ENCODE measurements around the gene CERT1. TPM values are rescaled to one million over a fixed set of nuclear protein-coding genes. Genes with fewer than 3 reads are reported as not detected.

CERT1 gene
- total and polyA plus RNA-seq, 2 donors (not counting 1 experiment from before 2014, with no cell fraction given) = 18.0 to 36.0 TPM

DNA sequence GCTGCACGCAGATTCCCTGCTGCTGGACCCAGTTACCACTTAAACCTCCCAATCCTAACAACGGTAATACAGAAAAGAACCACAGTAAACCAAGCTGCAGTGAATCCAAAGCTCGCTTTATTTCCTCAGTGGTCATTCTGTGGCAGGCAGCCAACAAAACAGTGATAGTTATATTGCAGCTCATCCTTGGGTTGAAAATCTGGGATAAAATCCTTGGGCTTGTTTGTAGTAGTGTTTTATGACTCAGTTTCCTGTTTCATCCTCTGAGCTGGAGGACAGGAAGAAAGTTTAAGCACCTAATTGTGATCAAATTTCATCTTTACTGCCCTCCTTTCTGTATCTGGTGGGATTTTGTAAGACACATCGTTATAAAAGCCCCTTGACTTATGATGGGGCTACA is 143.0 kb downstream of the CERT1 start:
- Histone ChIP-seq H4K20me1 (ENCODE audit: control insufficient read depth, extremely low read depth, insufficient read depth, low read length) (no peaks in the 10 kb centered on the region), H3K4me3 (replicated peaks in 1 of 4; ENCODE audit: control extremely low read depth in 1 of 4, insufficient read depth in 1 of 4, low read depth in 3 of 4, low read length in 4 of 4) (no peak overlapping the region), H3K4me1 (ENCODE audit: control insufficient read depth, extremely low read depth, insufficient read depth, low read length) (peaks cover 2% of the 10 kb centered on the region), H3K9ac (ENCODE audit: insufficient read depth, low read length) (no peak overlapping the region), H3K36me3 (ENCODE audit: control insufficient read depth, insufficient read depth, low read length) (no peaks in the 10 kb centered on the region), H3K9me3 (ENCODE audit: control insufficient read depth, insufficient read depth, low read depth, low read length) (no peaks in the 10 kb centered on the region), H3K27ac (ENCODE audit: insufficient read depth, low read length) (no peak overlapping the region), H3K79me2 (ENCODE audit: control insufficient read depth, insufficient read depth, low read length) (no peaks in the 10 kb centered on the region), H3K27me3 (ENCODE audit: control insufficient read depth, insufficient read depth, low read length) (no peaks in the 10 kb centered on the region), H3K4me2 (ENCODE audit: extremely low read depth, insufficient read depth, low read length) (no peak overlapping the region), H2AFZ (ENCODE audit: low read length) (no peak overlapping the region)
- TF ChIP-seq, protein P1, sequence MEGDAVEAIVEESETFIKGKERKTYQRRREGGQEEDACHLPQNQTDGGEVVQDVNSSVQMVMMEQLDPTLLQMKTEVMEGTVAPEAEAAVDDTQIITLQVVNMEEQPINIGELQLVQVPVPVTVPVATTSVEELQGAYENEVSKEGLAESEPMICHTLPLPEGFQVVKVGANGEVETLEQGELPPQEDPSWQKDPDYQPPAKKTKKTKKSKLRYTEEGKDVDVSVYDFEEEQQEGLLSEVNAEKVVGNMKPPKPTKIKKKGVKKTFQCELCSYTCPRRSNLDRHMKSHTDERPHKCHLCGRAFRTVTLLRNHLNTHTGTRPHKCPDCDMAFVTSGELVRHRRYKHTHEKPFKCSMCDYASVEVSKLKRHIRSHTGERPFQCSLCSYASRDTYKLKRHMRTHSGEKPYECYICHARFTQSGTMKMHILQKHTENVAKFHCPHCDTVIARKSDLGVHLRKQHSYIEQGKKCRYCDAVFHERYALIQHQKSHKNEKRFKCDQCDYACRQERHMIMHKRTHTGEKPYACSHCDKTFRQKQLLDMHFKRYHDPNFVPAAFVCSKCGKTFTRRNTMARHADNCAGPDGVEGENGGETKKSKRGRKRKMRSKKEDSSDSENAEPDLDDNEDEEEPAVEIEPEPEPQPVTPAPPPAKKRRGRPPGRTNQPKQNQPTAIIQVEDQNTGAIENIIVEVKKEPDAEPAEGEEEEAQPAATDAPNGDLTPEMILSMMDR (conservative IDR thresholded peaks at IDR 0.05 in 1 of 2, IDR thresholded peaks at IDR 0.05 in 1 of 2; ENCODE audit: low read depth in 1 of 2, low read length in 2 of 2) = no peak
- no peak for TF ChIP-seq EZH2 (IDR thresholded peaks at IDR 0.05; ENCODE audit: low read length, missing control alignments)
- peak; percentile 19 to 41 for DNase-seq (ENCODE audit: low read depth in 2 of 2)

DNA sequence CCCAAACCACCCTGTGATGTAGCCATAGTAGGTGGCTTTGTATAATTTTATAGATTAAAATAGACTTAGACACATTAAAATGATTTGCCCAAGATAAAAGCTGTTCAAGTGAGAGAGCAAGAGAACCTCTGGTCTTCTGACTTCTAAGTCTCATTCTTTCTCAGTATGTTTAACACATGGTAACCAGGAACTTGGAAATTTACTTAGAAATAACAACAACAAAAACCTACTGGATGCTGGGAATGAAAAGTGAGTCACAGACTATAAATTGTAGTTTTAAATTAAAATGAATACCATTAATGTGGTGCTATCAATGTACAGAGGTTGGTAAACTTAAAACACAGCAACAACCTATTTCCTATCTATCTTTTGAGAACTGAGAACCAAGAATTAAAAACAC is 144.0 kb downstream of the CERT1 start:
- peak; percentile 16 to 35 for DNase-seq (ENCODE audit: low read depth in 2 of 2)
- Histone ChIP-seq H3K9ac (ENCODE audit: insufficient read depth, low read length) (no peak overlapping the region), H3K36me3 (ENCODE audit: control insufficient read depth, insufficient read depth, low read length) (peaks cover 2% of the 10 kb centered on the region), H2AFZ (ENCODE audit: low read length) (no peak overlapping the region), H3K9me3 (ENCODE audit: control insufficient read depth, insufficient read depth, low read depth, low read length) (no peaks in the 10 kb centered on the region), H3K79me2 (ENCODE audit: control insufficient read depth, insufficient read depth, low read length) (no peaks in the 10 kb centered on the region), H3K27me3 (ENCODE audit: control insufficient read depth, insufficient read depth, low read length) (no peaks in the 10 kb centered on the region), H3K4me3 (replicated peaks in 1 of 4; ENCODE audit: control extremely low read depth in 1 of 4, insufficient read depth in 1 of 4, low read depth in 3 of 4, low read length in 4 of 4) (no peak overlapping the region), H3K27ac (ENCODE audit: insufficient read depth, low read length) (no peak overlapping the region), H3K4me2 (ENCODE audit: extremely low read depth, insufficient read depth, low read length) (no peak overlapping the region), H3K4me1 (ENCODE audit: control insufficient read depth, extremely low read depth, insufficient read depth, low read length) (peaks cover 2% of the 10 kb centered on the region), H4K20me1 (ENCODE audit: control insufficient read depth, extremely low read depth, insufficient read depth, low read length) (no peaks in the 10 kb centered on the region)
- TF ChIP-seq, protein P1 (conservative IDR thresholded peaks at IDR 0.05 in 1 of 2, IDR thresholded peaks at IDR 0.05 in 1 of 2; ENCODE audit: low read depth in 1 of 2, low read length in 2 of 2) = no peak
- no peak for TF ChIP-seq EZH2 (IDR thresholded peaks at IDR 0.05; ENCODE audit: low read length, missing control alignments)

DNA sequence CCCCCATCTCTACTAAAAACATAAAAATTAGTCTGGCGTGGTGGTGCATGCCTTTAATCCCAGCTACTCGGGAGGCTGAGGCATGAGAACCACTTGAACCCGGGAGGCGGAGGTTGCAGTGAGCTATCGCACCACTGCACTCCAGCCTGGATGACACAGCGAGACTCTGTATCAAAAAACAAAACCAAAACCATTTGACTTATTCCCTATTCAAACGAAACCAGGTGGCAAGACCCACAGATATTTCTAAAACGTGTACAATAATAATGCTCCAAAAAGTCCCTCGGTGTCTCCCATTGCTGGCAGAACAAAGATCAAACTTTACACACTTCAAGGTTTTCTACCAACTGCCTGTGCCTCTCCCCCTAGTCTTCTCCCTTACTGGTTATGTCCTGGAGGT is 144.6 kb downstream of the CERT1 start:
- H3K79me2 ChIP-seq (ENCODE audit: control insufficient read depth, insufficient read depth, low read length) = no peaks in the 10 kb centered on the region
- H4K20me1 ChIP-seq (ENCODE audit: control insufficient read depth, extremely low read depth, insufficient read depth, low read length) = no peaks in the 10 kb centered on the region
- H3K4me1 ChIP-seq (ENCODE audit: control insufficient read depth, extremely low read depth, insufficient read depth, low read length) = peaks cover 2% of the 10 kb centered on the region
- no peak for DNase-seq (ENCODE audit: low read depth in 2 of 2)
- H3K9ac ChIP-seq (ENCODE audit: insufficient read depth, low read length) = no peak overlapping the region
- no peak overlapping the region for H3K27ac ChIP-seq (ENCODE audit: insufficient read depth, low read length)
- no peak overlapping the region for H3K4me3 ChIP-seq (replicated peaks in 1 of 4; ENCODE audit: control extremely low read depth in 1 of 4, insufficient read depth in 1 of 4, low read depth in 3 of 4, low read length in 4 of 4)
- no peak for TF ChIP-seq EZH2 (IDR thresholded peaks at IDR 0.05; ENCODE audit: low read length, missing control alignments)
- TF ChIP-seq, protein P1 (conservative IDR thresholded peaks at IDR 0.05 in 1 of 2, IDR thresholded peaks at IDR 0.05 in 1 of 2; ENCODE audit: low read depth in 1 of 2, low read length in 2 of 2) = no peak
- no peaks in the 10 kb centered on the region for H3K9me3 ChIP-seq (ENCODE audit: control insufficient read depth, insufficient read depth, low read depth, low read length)
- H2AFZ ChIP-seq (ENCODE audit: low read length) = no peak overlapping the region
- H3K4me2 ChIP-seq (ENCODE audit: extremely low read depth, insufficient read depth, low read length) = no peak overlapping the region
- H3K27me3 ChIP-seq (ENCODE audit: control insufficient read depth, insufficient read depth, low read length) = no peaks in the 10 kb centered on the region
- H3K36me3 ChIP-seq (ENCODE audit: control insufficient read depth, insufficient read depth, low read length) = peaks cover 2% of the 10 kb centered on the region

Measured in fibroblast of lung (primary cell).